Osteoblast (primary cell): ENCODE data around the gene NEK2. TPM values are rescaled to one million over a fixed set of nuclear protein-coding genes. Genes with fewer than 3 reads are reported as not detected.
A peak's percentile ranks its signal among the peaks of the same experiment; 100 is the strongest.

Experiments
- DNase-seq: peaks from one replicate; pipeline ENCODE4 v3.0.0; 2011; ENCODE audit warnings: low spot score, mixed read lengths; ENCODE audit not compliant: insufficient read length; ENCODE audit errors: missing footprints
- H2AFZ ChIP-seq: 2 replicates; pipeline ENCODE4 v1.6.0; 2011; ENCODE audit warnings: mild to moderate bottlenecking, low read length
- H3K27ac ChIP-seq: 2 replicates; pipeline ENCODE4 v1.5.1; 2011; ENCODE audit warnings: mild to moderate bottlenecking, low read depth, low read length, moderate library complexity
- H3K27me3 ChIP-seq: 2 replicates; pipeline ENCODE4 v1.6.0; 2012; ENCODE audit warnings: mild to moderate bottlenecking, control low read depth, inconsistent platforms, low read length, moderate library complexity; ENCODE audit not compliant: insufficient read depth
- H3K36me3 ChIP-seq: 2 replicates; pipeline ENCODE4 v1.5.1; 2011; ENCODE audit warnings: mild to moderate bottlenecking, low read length, control low read depth, moderate library complexity; ENCODE audit not compliant: insufficient read depth
- H3K4me1 ChIP-seq: 2 replicates; pipeline ENCODE4 v1.5.1; 2011; ENCODE audit warnings: mild to moderate bottlenecking, low read length, control low read depth, moderate library complexity; ENCODE audit not compliant: insufficient read depth
- H3K4me2 ChIP-seq: 2 replicates; pipeline ENCODE4 v1.6.0; 2011; ENCODE audit warnings: mild to moderate bottlenecking, low read length; ENCODE audit not compliant: insufficient read depth
- H3K4me3 ChIP-seq: fragments of 200-600 bp; sonication (generic); 3 replicates; pipeline ENCODE4 v1.5.1; 2012; ENCODE audit warnings: mild to moderate bottlenecking, low read length, inconsistent platforms; ENCODE audit not compliant: insufficient read depth
- H3K79me2 ChIP-seq: 2 replicates; pipeline ENCODE4 v1.6.0; 2012; ENCODE audit warnings: mild to moderate bottlenecking, low read length, control low read depth, inconsistent platforms; ENCODE audit not compliant: insufficient read depth
- H3K9me3 ChIP-seq: 2 replicates; pipeline ENCODE4 v1.5.1; 2011; ENCODE audit warnings: low read depth, low read length, control low read depth
- H4K20me1 ChIP-seq: 2 replicates; pipeline ENCODE4 v1.6.0; 2012; ENCODE audit warnings: mild to moderate bottlenecking, low read length, control low read depth; ENCODE audit not compliant: insufficient read depth
- CTCF ChIP-seq: IDR thresholded peaks from 2 replicates; pipeline ENCODE4 v1.5.1; 2011; ENCODE audit warnings: mild to moderate bottlenecking, low read depth, low read length, moderate library complexity; ENCODE audit errors: extremely low read depth
- total RNA-seq: library from RNA; depleted of rRNA; stranded (reverse); fragments of >200 nt; gene quantifications from 2 replicates; pipeline ENCODE4 v1.2.3, GENCODE V29; 2012

NEK2 gene
- total RNA-seq, 1 donor = 1.4 TPM

- H3K4me3 ChIP-seq = no peak overlapping the region
- H2AFZ ChIP-seq = no peak overlapping the region
- no peaks in the 10 kb centered on the region for H3K9me3 ChIP-seq
- no peak for DNase-seq
- peak overlapping the region; percentile 64 for H3K27ac ChIP-seq
- no peaks in the 10 kb centered on the region for H3K27me3 ChIP-seq
- H4K20me1 ChIP-seq = no peaks in the 10 kb centered on the region
- peaks cover 14% of the 10 kb centered on the region for H3K4me1 ChIP-seq
- no peak overlapping the region for H3K4me2 ChIP-seq
- no peaks in the 10 kb centered on the region for H3K79me2 ChIP-seq
- no peaks in the 10 kb centered on the region for H3K36me3 ChIP-seq
- TF ChIP-seq CTCF = no peak
Measured at GRCh38 chr1:211613951-211614350, 61.5 kb downstream of the NEK2 start.

GRCh38 chr1:211613108-211613947 is 62.1 kb downstream of the NEK2 start:
- H3K4me1 ChIP-seq = peaks cover 14% of the 10 kb centered on the region
- no peaks in the 10 kb centered on the region for H3K79me2 ChIP-seq
- H3K27me3 ChIP-seq = no peaks in the 10 kb centered on the region
- peak overlapping the region; percentile 87 for H3K27ac ChIP-seq
- peak overlapping the region; percentile 91 for H2AFZ ChIP-seq
- TF ChIP-seq CTCF = no peak
- no peaks in the 10 kb centered on the region for H3K9me3 ChIP-seq
- no peaks in the 10 kb centered on the region for H4K20me1 ChIP-seq
- H3K4me3 ChIP-seq = no peak overlapping the region
- H3K36me3 ChIP-seq = no peaks in the 10 kb centered on the region
- peak; percentile 96 for DNase-seq
- no peak overlapping the region for H3K4me2 ChIP-seq

DNA sequence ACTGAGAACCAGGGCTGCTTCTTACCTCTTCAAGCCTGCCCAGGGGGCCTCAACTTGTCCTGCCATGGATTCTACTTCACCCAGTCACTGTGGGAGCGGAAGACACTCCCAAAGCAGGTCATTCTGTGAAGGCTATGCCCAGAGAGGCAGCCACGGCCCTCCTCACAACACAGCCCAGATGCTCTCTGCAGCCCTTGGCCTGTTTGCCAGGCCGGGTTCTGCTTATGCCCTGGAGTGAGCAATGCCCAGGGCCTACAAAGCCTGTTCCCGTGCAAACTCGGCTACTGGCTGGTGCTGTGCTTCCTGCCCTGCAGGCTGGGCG is 62.7 kb downstream of the NEK2 start:
- no peak for DNase-seq
- TF ChIP-seq CTCF = no peak
- H3K4me2 ChIP-seq = no peak overlapping the region
- no peaks in the 10 kb centered on the region for H3K36me3 ChIP-seq
- H2AFZ ChIP-seq = peak overlapping the region; percentile 91
- no peaks in the 10 kb centered on the region for H4K20me1 ChIP-seq
- H3K27me3 ChIP-seq = no peaks in the 10 kb centered on the region
- H3K79me2 ChIP-seq = no peaks in the 10 kb centered on the region
- peak overlapping the region; percentile 87 for H3K27ac ChIP-seq
- H3K4me1 ChIP-seq = peaks cover 14% of the 10 kb centered on the region
- H3K4me3 ChIP-seq = no peak overlapping the region
- no peaks in the 10 kb centered on the region for H3K9me3 ChIP-seq

Other genes with a start within 250 kb of the NEK2 start
- not detected in 2 replicates for gene RD3, start 183.5 kb downstream of the NEK2 start, total RNA-seq
- 39.5 and 49.9 TPM in 2 replicates for gene SLC30A1, start 96.5 kb downstream of the NEK2 start, total RNA-seq
- gene LPGAT1, start 155.1 kb upstream of the NEK2 start, total RNA-seq = 43.4 and 60.4 TPM in 2 replicates